NCI-H345 treated with DMSO at 0.1 percent for 48 hours (cell line): Measurements from ENCODE around the gene PON2.
"Not testable (repeated sequence)": the region's sequence is repeated elsewhere in the genome, so short reads cannot be mapped to it uniquely, and the experiment has no call there.

Source experiments
- DNase-seq: peaks from one replicate; lab custom pipeline; 2025; ENCODE audit not compliant: unreplicated experiment; lab: John Stamatoyannopoulos, UW

PON2 gene

GRCh38 chr7:95434557-95435421 is at the start of gene PON2:
Gene PON2, minus strand, starts transcription at chr7:95435028. Its CDS starts 77 bp downstream, at chr7:95434951.
- DNase-seq: peak; percentile 13

GRCh38 chr7:95482424-95482823 is 47.6 kb upstream of the PON2 start:
- DNase-seq: no peak

GRCh38 chr7:95481271-95482165 is 46.7 kb upstream of the PON2 start:
- DNase-seq: no peak

GRCh38 chr7:95479992-95480624 is 45.3 kb upstream of the PON2 start:
- DNase-seq: no peak

- no peak for DNase-seq
Observed at GRCh38 chr7:95478272-95479037, 43.6 kb upstream of the PON2 start.

- peak; percentile 83 for DNase-seq
Observed at GRCh38 chr7:95476904-95477594, 42.2 kb upstream of the PON2 start.

- DNase-seq: no peak
Observed at GRCh38 chr7:95476072-95476847, 41.4 kb upstream of the PON2 start.

GRCh38 chr7:95473276-95473985 is 38.6 kb upstream of the PON2 start:
- DNase-seq: peak; percentile 75

GRCh38 chr7:95472581-95473161 is 37.8 kb upstream of the PON2 start:
- DNase-seq: no peak

GRCh38 chr7:95471071-95471470 is 36.2 kb upstream of the PON2 start:
- no peak for DNase-seq

GRCh38 chr7:95470452-95470851 is 35.6 kb upstream of the PON2 start:
- peak; percentile 54 for DNase-seq

- DNase-seq: peak; percentile 90
Observed at GRCh38 chr7:95469848-95470247, 35.0 kb upstream of the PON2 start.

- DNase-seq: no peak
Observed at GRCh38 chr7:95469187-95469586, 34.4 kb upstream of the PON2 start.

GRCh38 chr7:95467912-95468607 is 33.2 kb upstream of the PON2 start:
- no peak for DNase-seq

- DNase-seq: not testable (repeated sequence)
Observed at GRCh38 chr7:95460653-95461052, 25.8 kb upstream of the PON2 start.

GRCh38 chr7:95457947-95458346 is 23.1 kb upstream of the PON2 start:
- DNase-seq: no peak

GRCh38 chr7:95454438-95455045 is 19.7 kb upstream of the PON2 start:
- no peak for DNase-seq
